GM12878 (cell line): Measurements from ENCODE around the gene UBE2QL1. TPM values are rescaled to one million over a fixed set of nuclear protein-coding genes. Genes with fewer than 3 reads are reported as not detected.

ENCODE experiments used
- ATAC-seq: fragments of 200-7000 bp; cut with Tn5 transposase; 3 replicates; pipeline ENCODE4 v1.9.1; 2020; ENCODE audit warnings: mild to moderate bottlenecking, moderate library complexity
- BruUV-seq: library from RNA; stranded (reverse); fragments of 400-500 nt; replicated peaks from 2 replicates; lab custom pipeline; 2021; lab: Mats Ljungman, UMichigan
- CTCF ChIA-PET: fragments of 300-600 bp; sonication (Branson Sonifier 250); formaldehyde crosslinking; extraction: SDS; loops from one replicate; lab custom pipeline; 2021; ENCODE audit warnings: inconsistent platforms; lab: Yijun Ruan, JAX
- POLR2A ChIA-PET: fragments of 350-600 bp; formaldehyde crosslinking; extraction: SDS; loops from one replicate; lab custom pipeline; 2021; ENCODE audit warnings: inconsistent platforms; lab: Charles Lee
- RAD21 ChIA-PET: fragments of 300-600 bp; sonication (Branson Sonifier 250); formaldehyde crosslinking; loops from one replicate; lab custom pipeline; 2023; ENCODE audit warnings: antibody characterized with exemption; ENCODE audit not compliant: unreplicated experiment; lab: Charles Lee
- SMC1A ChIA-PET: fragments of 300-600 bp; sonication (Branson Sonifier 250); formaldehyde crosslinking; loops from one replicate; lab custom pipeline; 2023; ENCODE audit not compliant: unreplicated experiment, uncharacterized antibody; lab: Charles Lee
- DNase-seq: peaks from one replicate; pipeline ENCODE4 v3.0.0-alpha.2; 2011; ENCODE audit warnings: low read depth, low spot score
- FAIRE-seq: peaks from 3 replicates; lab custom pipeline; 2011; peaks lifted over from hg19 to GRCh38; lab: Jason Lieb, UNC
- H2AFZ ChIP-seq: 2 replicates; pipeline ENCODE4 v1.6.0; 2011; ENCODE audit warnings: low read depth, low read length, control low read depth; ENCODE audit not compliant: control insufficient read depth
- H3K27ac ChIP-seq: 2 replicates; pipeline ENCODE4 v1.5.1; 2011; ENCODE audit warnings: control low read depth; ENCODE audit not compliant: control insufficient read depth, insufficient read depth
- H3K27me3 ChIP-seq, 2 experiments: replicated peaks in 1 of 2; 2 replicates each; pipeline versions ENCODE4 v1.6.0 to v1.6.1; 2011; ENCODE audit warnings: low read length in 1 of 2; ENCODE audit not compliant: control insufficient read depth in 2 of 2, insufficient read depth in 2 of 2
- H3K36me3 ChIP-seq, 2 experiments: 2 replicates each; pipeline ENCODE4 v1.5.1; 2011; ENCODE audit warnings: low read length in 1 of 2; ENCODE audit not compliant: control insufficient read depth in 2 of 2, insufficient read depth in 2 of 2
- H3K4me1 ChIP-seq: 2 replicates; pipeline ENCODE4 v1.6.1; 2011; ENCODE audit warnings: mild to moderate bottlenecking, low read length, moderate library complexity, mixed read lengths; ENCODE audit not compliant: control insufficient read depth, insufficient read depth
- H3K4me2 ChIP-seq: 2 replicates; pipeline ENCODE4 v1.6.0; 2011; ENCODE audit warnings: control low read depth; ENCODE audit not compliant: control insufficient read depth, insufficient read depth
- H3K4me3 ChIP-seq: fragments of 200-600 bp; sonication (generic); 2 replicates; pipeline ENCODE4 v1.5.1; 2016
- H3K79me2 ChIP-seq: 2 replicates; pipeline ENCODE4 v1.6.0; 2011; ENCODE audit warnings: low read length; ENCODE audit not compliant: control insufficient read depth, insufficient read depth
- H3K9ac ChIP-seq: 2 replicates; pipeline ENCODE4 v1.8.0; 2011; ENCODE audit warnings: low read length, control low read depth, mixed read lengths; ENCODE audit not compliant: control insufficient read depth, insufficient read depth
- H3K9me3 ChIP-seq: replicated peaks from 3 replicates; pipeline ENCODE4 v1.5.1; 2011; ENCODE audit warnings: mild to moderate bottlenecking, low read length; ENCODE audit not compliant: control insufficient read depth, insufficient read depth
- H4K20me1 ChIP-seq: 2 replicates; pipeline ENCODE4 v1.6.0; 2011; ENCODE audit not compliant: control insufficient read depth, insufficient read depth
- ATF7 ChIP-seq: fragments of 450-650 bp; IDR thresholded peaks from 2 replicates; pipeline ENCODE4 v1.6.1; 2016; ENCODE audit warnings: low read depth, mild to moderate bottlenecking
- CHD4 ChIP-seq: fragments of 200-600 bp; sonication (generic); IDR thresholded peaks from 2 replicates; pipeline ENCODE4 v1.6.1; 2016; ENCODE audit warnings: mild to moderate bottlenecking
- ESRRA ChIP-seq: IDR thresholded peaks from 2 replicates; pipeline ENCODE4 v1.6.1; 2012; ENCODE audit warnings: mild to moderate bottlenecking, low read length, improper control_type of control experiment
- FOXM1 ChIP-seq: IDR thresholded peaks from 2 replicates; pipeline ENCODE4 v1.6.1; 2012; ENCODE audit warnings: low read depth, mild to moderate bottlenecking, inconsistent platforms, low read length, moderate library complexity
- MTA2 ChIP-seq: fragments of 450-650 bp; IDR thresholded peaks from 2 replicates; pipeline ENCODE4 v1.6.1; 2016; ENCODE audit warnings: low read depth, mild to moderate bottlenecking, moderate library complexity
- NFYA ChIP-seq: IDR thresholded peaks from 2 replicates; pipeline ENCODE4 v1.6.1; 2011; ENCODE audit warnings: low read depth, mild to moderate bottlenecking, low read length, improper control_type of control experiment, borderline replicate concordance
- NR2C1 ChIP-seq: fragments of 450-650 bp; IDR thresholded peaks from 2 replicates; pipeline ENCODE4 v1.6.1; 2017; ENCODE audit warnings: antibody characterized with exemption, mild to moderate bottlenecking, moderate library complexity
- NR2F1 ChIP-seq: fragments of 450-650 bp; conservative IDR thresholded peaks from 2 replicates; pipeline ENCODE4 v1.6.1; 2017; ENCODE audit warnings: mild to moderate bottlenecking
- PBX3 ChIP-seq: IDR thresholded peaks from 2 replicates; pipeline ENCODE4 v1.6.1; 2011; ENCODE audit warnings: mild to moderate bottlenecking, low read depth, low read length, moderate library complexity; ENCODE audit not compliant: insufficient replicate concordance
- RBBP5 ChIP-seq: fragments of 200-600 bp; sonication (generic); conservative IDR thresholded peaks from 2 replicates; pipeline ENCODE4 v1.6.1; 2016
- SP1 ChIP-seq: IDR thresholded peaks from one replicate; pipeline ENCODE4 v1.6.1; 2011; ENCODE audit warnings: low read depth, low read length
- SPI1 ChIP-seq: IDR thresholded peaks from 2 replicates; pipeline ENCODE4 v1.6.1; 2011; ENCODE audit warnings: low read depth, mild to moderate bottlenecking, low read length, moderate library complexity, borderline replicate concordance; ENCODE audit not compliant: insufficient read depth
- STAT1 ChIP-seq: fragments of 450-650 bp; conservative IDR thresholded peaks from 2 replicates; pipeline ENCODE4 v1.6.1; 2014; ENCODE audit warnings: antibody characterized with exemption, mild to moderate bottlenecking
- ZBED1 ChIP-seq: IDR thresholded peaks from 2 replicates; pipeline ENCODE4 v1.6.1; 2016; ENCODE audit warnings: borderline replicate concordance
- ZNF217 ChIP-seq: fragments of 450-650 bp; IDR thresholded peaks from 2 replicates; pipeline ENCODE4 v1.6.1; 2017; ENCODE audit warnings: antibody characterized with exemption, mild to moderate bottlenecking
- ZNF622 ChIP-seq: fragments of 450-650 bp; IDR thresholded peaks from 2 replicates; pipeline ENCODE4 v1.6.1; 2017; ENCODE audit warnings: mild to moderate bottlenecking, inconsistent platforms
- ZZZ3 ChIP-seq: IDR thresholded peaks from 2 replicates; pipeline ENCODE4 v1.6.1; 2011; ENCODE audit warnings: low read depth; ENCODE audit not compliant: control insufficient read depth, insufficient read length
- WGBS: methylation state at CpG from one replicate; pipeline ENCODE4 v1.1.6; 2016; ENCODE audit warnings: low lambda C conversion rate; ENCODE audit not compliant: insufficient replicate concordance, insufficient coverage; ENCODE audit errors: missing lambda C conversion rate; 5-methylcytosine and 5-hydroxymethylcytosine counted together
- in situ Hi-C: fragments of 300-500 bp; cut with MboI; formaldehyde crosslinking; loops from 9 replicates; pipeline ENCODE4 v1.14.3; 2018; ENCODE audit warnings: mixed read lengths
- intact Hi-C: fragments of 100-400 bp; cut with micrococcal nuclease; formaldehyde crosslinking; loops from one replicate; pipeline ENCODE4 v1.14.2; 2022; ENCODE audit not compliant: unreplicated experiment
- polyA plus RNA-seq, 11 experiments: library from polyadenylated mRNA; depleted of rRNA in 4 of 11; unstranded in 6 of 11; stranded (reverse) in 5 of 11; fragments of >200 nt; fragmentation: Nextera tagmentation in 4 of 11; fragmentation: Illumina TruSeq in 1 of 11; extraction: Ambion mirVana in 4 of 11; extraction: Trizol in 1 of 11; gene quantifications; 1 replicate in 1 of 11; 2 replicates in 10 of 11; pipeline versions ENCODE4 v1.2.1 to v1.2.3, GENCODE V29; 2011 to 2016; ENCODE audit warnings: inconsistent platforms in 2 of 11, missing spikeins in 2 of 11, low read depth in 1 of 11
- total RNA-seq, 4 experiments: library from RNA; depleted of rRNA in 3 of 4; stranded (reverse); fragments of >200 nt in 3 of 4; fragmentation: Illumina TruSeq in 1 of 4; extraction: Trizol in 1 of 4; gene quantifications; 2 replicates each; pipeline versions ENCODE4 v1.2.1 to v1.2.3, GENCODE V29; 2013 to 2021
- TF ChIP-seq, protein P1 (sequence below): IDR thresholded peaks from 2 replicates; pipeline ENCODE4 v1.6.1; 2012; ENCODE audit warnings: low read depth, low read length, improper control_type of control experiment
- TF ChIP-seq, protein P2 (sequence below): IDR thresholded peaks from 2 replicates; pipeline ENCODE4 v1.6.1; 2012; ENCODE audit warnings: low read depth, low read length, improper control_type of control experiment
- TF ChIP-seq, protein P3 (sequence below): fragments of 450-650 bp; formaldehyde crosslinking; IDR thresholded peaks from 2 replicates; pipeline ENCODE4 v1.4.0; 2022; ENCODE audit warnings: mild to moderate bottlenecking, moderate library complexity

The UBE2QL1 gene
- total and polyA plus RNA-seq, 10 of the 15 experiments (the other 5 are each of a cell fraction or from before 2014, with no cell fraction given), result 0.03 to 0.62 (median 0.04) TPM; not detected in 6

DNA sequence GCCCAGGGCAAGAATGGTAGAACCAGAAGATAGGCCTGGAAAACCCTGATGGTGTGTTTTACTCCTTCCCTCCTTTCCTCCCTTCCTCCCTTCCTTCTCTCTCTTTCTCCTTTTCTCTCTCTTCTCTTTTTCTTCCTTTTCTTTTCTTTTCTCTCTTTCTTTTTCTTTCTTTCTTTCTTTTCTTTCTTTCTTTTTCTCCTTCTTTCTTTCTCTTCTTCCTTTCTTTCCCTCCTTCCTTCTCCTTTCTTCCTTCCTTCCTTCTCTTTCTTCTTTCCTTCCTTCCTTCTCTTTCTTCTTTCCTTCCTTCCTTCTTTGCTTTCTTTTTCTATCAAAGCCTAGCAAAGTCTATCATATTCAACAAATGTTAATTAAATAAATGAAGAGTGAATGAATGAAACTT, 24.0 kb upstream of the UBE2QL1 start (continued):
- TF ChIP-seq MTA2 (no peak), NFYA (no peak), ATF7 (no peak), ZBED1 (no peak), RBBP5 (no peak)

- WGBS, result 19% methylated on average over 4 of the region's 4 CpGs
- no peak for ATAC-seq
- ChIA-PET RAD21 (interaction anchor here (0.6 kb wide), 1 partner anchor 96 kb away, joined by 3 read pairs; no protein-coding TSS in a partner anchor), POLR2A (no interaction called here), SMC1A (interaction anchor here (1.3 kb wide), 1 partner anchor 317 kb away, joined by 3 read pairs; no protein-coding TSS in a partner anchor), CTCF (interaction anchor here (1.1 kb wide), 1 partner anchor 25 kb away, joined by 3 read pairs; no protein-coding TSS in a partner anchor)
- no peak overlapping the region for H3K9ac ChIP-seq
- no peak for FAIRE-seq
- H3K4me2 ChIP-seq, result no peak overlapping the region
- H3K27ac ChIP-seq, result no peak overlapping the region
- no peak overlapping the region for H3K4me3 ChIP-seq
- BruUV-seq, result no TSS peak
- no peaks in the 10 kb centered on the region for H3K36me3 ChIP-seq
- DNase-seq, result no peak
- H2AFZ ChIP-seq, result no peak overlapping the region
- no peaks in the 10 kb centered on the region for H3K79me2 ChIP-seq
- intact Hi-C loops (no loop called here), in situ Hi-C loops (no loop called here)
- no peaks in the 10 kb centered on the region for H3K4me1 ChIP-seq
- H3K27me3 ChIP-seq, result no peaks in the 10 kb centered on the region; a peak in 1 of 4 replicates
- H3K9me3 ChIP-seq, result no peaks in the 10 kb centered on the region; the same call in 2 of the 3 replicates
- H4K20me1 ChIP-seq, result no peaks in the 10 kb centered on the region
- no peak for TF ChIP-seq STAT1
- TF ChIP-seq, protein P1, sequence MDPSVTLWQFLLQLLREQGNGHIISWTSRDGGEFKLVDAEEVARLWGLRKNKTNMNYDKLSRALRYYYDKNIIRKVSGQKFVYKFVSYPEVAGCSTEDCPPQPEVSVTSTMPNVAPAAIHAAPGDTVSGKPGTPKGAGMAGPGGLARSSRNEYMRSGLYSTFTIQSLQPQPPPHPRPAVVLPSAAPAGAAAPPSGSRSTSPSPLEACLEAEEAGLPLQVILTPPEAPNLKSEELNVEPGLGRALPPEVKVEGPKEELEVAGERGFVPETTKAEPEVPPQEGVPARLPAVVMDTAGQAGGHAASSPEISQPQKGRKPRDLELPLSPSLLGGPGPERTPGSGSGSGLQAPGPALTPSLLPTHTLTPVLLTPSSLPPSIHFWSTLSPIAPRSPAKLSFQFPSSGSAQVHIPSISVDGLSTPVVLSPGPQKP, result no peak
- TF ChIP-seq NR2F1, result no peak
- no peak for TF ChIP-seq ESRRA
- no peak for TF ChIP-seq NR2C1
- TF ChIP-seq, protein P2, sequence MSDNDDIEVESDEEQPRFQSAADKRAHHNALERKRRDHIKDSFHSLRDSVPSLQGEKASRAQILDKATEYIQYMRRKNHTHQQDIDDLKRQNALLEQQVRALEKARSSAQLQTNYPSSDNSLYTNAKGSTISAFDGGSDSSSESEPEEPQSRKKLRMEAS, result no peak
- TF ChIP-seq NFYA, result no peak
- TF ChIP-seq, protein P3, sequence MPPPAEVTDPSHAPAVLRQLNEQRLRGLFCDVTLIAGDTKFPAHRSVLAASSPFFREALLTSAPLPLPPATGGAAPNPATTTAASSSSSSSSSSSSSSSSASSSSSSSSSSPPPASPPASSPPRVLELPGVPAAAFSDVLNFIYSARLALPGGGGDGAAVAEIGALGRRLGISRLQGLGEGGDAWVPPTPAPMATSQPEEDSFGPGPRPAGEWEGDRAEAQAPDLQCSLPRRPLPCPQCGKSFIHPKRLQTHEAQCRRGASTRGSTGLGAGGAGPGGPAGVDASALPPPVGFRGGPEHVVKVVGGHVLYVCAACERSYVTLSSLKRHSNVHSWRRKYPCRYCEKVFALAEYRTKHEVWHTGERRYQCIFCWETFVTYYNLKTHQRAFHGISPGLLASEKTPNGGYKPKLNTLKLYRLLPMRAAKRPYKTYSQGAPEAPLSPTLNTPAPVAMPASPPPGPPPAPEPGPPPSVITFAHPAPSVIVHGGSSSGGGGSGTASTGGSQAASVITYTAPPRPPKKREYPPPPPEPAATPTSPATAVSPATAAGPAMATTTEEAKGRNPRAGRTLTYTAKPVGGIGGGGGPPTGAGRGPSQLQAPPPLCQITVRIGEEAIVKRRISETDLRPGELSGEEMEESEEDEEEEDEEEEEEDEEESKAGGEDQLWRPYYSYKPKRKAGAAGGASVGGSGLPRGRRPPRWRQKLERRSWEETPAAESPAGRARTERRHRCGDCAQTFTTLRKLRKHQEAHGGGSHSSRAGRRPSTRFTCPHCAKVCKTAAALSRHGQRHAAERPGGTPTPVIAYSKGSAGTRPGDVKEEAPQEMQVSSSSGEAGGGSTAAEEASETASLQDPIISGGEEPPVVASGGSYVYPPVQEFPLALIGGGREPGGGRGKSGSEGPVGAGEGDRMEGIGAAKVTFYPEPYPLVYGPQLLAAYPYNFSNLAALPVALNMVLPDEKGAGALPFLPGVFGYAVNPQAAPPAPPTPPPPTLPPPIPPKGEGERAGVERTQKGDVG (CRISPR knock-in tag), result no peak
- no peak for TF ChIP-seq SP1
- no peak for TF ChIP-seq ZNF217
- no peak for TF ChIP-seq ZNF622
- TF ChIP-seq FOXM1, result no peak
- no peak for TF ChIP-seq PBX3
- no peak for TF ChIP-seq CHD4
- no peak for TF ChIP-seq SPI1
- no peak for TF ChIP-seq ZZZ3
These were observed 21.0 kb upstream of the UBE2QL1 start for GRCh38 chr5:6427694-6428093.
